KG1 (cell line): ENCODE measurements around the gene GALNT13.

Experiments used
- DNase-seq: peaks from one replicate; lab custom pipeline; 2025; lab: John Stamatoyannopoulos, UW

The GALNT13 gene

DNA sequence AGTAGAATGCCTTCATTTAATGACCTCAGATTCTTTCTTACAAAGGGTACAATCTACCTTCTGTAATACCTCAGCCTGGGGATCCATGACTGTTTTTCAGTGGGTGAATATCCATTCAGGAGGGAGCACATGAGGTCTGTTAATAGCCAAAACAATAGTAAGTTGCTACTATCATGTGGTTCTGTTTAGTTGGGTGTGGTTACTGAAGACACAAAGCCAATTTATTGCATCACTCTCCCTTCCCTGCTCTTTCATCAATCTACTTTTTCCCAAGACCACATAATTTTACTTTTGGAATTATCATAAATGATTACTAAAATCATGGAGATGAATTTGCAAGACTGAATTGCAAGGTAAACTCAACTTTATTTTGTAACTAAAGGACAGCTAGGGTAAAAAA lies 254.2 kb downstream of the GALNT13 start:
- no peak for DNase-seq

- DNase-seq, result no peak
Measured at GRCh38 chr2:154130821-154131220, 259.1 kb downstream of the GALNT13 start.

DNA sequence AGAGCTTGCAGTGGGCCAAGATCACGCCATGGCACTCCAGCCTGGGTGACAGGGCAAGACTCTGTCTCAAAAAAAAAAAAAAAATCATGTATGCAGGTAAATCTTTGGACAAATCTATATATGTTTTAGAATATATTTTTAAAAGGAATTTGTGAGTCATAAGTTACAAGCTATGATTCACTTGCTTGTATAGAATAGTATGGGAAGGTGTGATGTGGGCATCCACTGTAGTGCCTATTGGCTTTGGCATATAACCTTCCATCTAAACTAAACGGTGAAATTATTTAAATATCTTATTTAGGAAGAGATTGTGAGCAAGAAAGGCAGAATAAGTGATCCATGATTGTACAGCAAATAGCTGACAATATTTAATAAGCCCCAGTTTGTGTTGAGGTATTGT lies 261.1 kb downstream of the GALNT13 start:
- DNase-seq, result no peak

DNA sequence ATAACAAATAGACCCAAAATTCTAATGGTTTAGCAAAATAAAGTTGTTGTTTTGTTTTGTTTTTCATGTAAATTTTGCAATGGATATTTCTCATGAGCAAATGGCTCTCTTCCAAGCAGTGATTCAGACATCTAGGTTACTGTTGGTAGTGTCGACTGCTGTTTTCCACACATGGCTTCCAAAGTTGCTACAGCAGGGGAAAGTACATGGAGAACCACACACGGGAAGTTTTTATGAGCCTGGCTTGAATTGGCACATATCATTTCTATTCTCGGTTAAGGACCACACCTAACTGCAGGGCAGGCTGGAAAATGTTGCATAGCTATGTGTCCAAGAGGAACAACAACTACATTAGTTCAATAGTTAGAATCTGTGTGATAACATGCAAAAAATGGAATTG lies 262.1 kb downstream of the GALNT13 start:
- no peak for DNase-seq

GRCh38 chr2:154140249-154141025 lies 268.7 kb downstream of the GALNT13 start:
- no peak for DNase-seq

GRCh38 chr2:154142480-154142879 lies 270.8 kb downstream of the GALNT13 start:
- DNase-seq, result no peak

DNA sequence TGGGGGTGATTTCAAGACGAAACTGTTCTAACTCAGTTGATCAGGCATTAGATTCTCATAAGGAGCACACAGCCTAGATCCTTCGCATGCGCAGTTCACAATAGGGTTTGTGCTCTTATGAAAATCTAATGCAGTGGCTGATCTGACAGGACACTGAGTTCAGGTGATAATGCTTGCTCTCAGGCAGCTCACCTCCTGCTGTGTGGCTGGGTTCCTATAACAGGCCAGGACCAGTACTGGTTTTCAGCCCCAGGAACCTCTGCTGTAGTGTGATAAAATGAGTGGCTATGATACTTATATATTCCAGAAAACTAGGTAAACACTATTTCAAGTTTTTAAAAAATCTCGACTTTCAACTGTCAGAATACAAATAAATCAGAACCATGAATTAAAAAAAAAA lies 271.4 kb downstream of the GALNT13 start:
- DNase-seq, result no peak

DNA sequence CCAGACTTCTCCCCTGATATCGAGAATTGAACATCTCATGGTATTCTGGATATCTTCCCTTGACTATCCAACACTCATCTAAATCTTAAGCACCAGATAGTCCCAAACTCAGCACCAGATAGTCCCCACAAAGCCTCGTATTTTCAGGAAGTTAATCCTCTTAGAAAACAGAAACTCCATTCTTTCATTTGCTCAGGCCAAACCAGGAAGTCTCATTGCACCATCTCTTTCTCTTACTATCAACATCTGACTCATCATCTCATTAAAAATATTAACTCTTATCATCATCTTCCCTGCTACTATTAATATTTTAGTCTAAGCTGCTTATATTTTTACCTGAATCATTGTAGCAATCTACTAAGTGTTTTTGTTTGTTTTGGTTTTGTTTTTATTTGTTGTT lies 286.4 kb downstream of the GALNT13 start:
- DNase-seq, result no peak

DNA sequence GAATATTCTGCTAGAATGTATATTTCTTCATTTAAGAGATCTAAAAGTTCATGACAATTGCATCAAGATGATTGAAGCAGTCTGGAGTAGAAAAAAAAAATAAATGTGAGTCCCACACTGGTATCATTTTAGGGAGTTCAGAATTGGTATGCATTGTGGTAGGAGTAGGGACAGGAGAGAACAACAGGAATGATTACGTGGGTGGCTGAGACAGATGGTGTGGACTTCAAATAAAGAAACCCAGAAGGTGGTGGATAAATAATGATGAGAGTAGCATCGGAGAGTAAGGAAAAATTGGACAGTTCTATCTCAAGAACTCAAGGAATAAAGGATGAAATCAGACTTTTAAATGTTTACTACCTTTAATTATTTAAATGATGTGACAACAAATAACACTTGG lies 289.6 kb downstream of the GALNT13 start:
- no peak for DNase-seq

DNA sequence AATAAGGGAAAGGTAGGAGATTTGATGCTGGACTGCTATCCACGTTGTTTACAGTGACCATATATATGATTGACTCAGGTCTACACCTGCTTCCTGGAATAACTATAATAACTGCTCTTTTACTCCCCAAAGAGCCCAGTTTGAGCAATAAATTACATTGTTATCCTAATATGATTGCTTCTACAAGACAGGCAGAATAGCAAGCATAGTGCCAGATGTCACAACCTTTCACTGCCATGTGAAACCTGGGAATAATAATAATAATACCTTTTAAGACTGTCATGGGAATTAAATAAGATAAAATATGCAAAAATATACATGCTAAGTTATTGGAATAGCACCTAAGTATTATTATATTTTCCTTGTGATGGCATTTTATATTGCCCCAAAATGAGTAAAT lies 298.7 kb downstream of the GALNT13 start:
- DNase-seq, result no peak

- no peak for DNase-seq
Measured at GRCh38 chr2:154173164-154173563, 301.4 kb downstream of the GALNT13 start.

- DNase-seq, result no peak
Measured at GRCh38 chr2:154173919-154174318, 302.2 kb downstream of the GALNT13 start.

DNA sequence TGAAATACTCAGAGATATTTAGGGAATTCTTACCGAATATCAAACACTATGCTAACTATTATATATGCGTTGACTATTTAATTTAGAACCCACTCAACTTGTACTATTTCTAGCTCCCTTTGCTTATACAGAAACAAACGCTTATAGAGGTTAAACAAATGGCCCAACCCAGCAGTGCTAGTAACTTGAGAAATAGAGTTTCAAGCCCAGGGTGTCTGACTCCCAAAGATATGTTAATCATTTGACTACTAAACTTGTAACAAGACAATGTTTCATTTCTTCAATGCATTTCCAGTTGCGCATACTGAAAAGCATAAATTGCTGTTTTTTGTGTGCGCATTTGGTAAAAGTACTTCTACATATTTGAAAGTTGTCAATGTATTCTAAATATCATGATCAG lies 310.3 kb downstream of the GALNT13 start:
- DNase-seq, result no peak

GRCh38 chr2:154187948-154188347 lies 316.2 kb downstream of the GALNT13 start:
- no peak for DNase-seq

DNA sequence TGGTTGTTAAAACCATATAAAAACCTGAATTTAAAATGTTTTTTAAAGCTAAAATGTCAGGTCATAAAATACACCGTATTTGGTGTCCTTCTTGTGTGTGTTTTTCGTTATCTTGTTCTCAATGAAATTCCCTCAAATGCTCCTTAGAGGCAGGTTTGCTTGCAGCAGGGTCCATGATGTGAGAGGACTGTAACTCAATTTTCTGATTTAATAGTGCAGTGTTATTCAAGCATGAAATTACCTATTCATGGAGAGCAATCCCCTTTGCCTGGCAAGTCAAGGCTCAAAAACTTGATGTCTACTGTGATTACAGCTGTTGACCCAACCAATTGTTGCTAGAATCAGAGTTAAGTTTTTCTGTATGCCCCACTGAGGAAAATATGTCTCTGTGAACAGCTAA lies 318.2 kb downstream of the GALNT13 start:
- no peak for DNase-seq

DNA sequence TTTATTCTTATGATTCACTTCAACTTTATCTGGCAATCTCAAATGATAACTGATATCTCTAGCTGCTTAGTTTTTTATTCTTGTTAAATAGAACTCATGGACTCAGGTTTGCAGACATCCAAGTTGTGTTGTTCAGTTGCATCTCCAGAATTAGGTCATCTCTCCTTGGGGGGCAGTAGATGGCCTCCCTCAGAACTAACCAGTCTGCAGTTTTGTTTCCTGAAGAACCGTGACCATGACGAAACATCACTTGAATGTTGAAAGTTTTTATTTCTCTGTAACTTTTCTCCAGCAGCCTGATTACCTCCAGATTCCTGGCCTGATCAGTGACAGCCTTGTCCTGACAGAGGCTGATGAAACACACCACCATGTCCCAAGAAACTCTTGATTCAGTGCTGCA lies 321.5 kb downstream of the GALNT13 start:
- no peak for DNase-seq

GRCh38 chr2:154194909-154195643 lies 323.4 kb downstream of the GALNT13 start:
- no peak for DNase-seq

DNA sequence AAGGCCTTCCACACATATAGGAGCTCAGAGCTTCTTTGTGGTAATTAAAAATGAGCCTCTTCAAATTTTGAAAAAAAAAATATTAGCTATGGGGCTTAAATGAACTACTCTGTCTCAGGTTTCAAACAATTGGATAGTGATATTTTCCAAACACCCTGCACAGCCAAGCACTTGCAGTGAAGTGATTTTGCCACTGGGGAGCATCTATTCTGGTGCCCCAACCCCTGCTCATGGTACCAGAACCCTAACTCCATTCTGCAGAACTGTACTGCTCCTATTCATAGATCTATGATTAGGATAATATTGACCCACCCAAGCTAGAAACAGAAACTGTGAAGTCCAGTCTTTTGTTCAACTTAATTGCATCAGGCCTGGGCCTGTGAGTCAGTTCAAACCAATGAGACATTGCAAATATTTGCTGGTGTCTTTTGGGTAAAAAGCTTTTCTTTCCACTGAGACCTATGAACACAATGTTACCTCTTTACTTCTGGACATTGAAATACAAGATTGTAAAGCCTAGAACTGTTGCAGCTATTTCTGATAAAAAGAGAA lies 324.0 kb downstream of the GALNT13 start:
- DNase-seq, result no peak

GRCh38 chr2:154198866-154199265 lies 327.1 kb downstream of the GALNT13 start:
- no peak for DNase-seq

- DNase-seq, result no peak
Measured at GRCh38 chr2:154203206-154203605, 331.5 kb downstream of the GALNT13 start.

DNA sequence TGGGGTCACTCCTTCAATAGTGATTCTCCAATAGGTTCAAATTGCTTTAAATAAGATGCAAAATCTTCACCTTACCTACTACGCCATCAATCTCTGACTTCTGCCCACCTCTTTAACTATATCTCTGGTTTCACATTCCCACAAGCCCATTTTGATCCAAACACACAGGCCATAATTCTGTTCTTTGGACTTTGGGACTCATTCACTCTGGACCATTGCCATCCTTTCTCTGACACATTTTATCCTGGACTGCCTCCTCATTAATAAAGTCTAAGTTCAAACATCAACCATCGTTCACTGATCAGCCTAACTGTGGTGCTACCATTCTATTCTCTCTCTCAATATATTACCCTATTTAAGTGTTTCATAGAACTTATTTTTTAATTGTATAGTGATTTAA lies 332.2 kb downstream of the GALNT13 start:
- DNase-seq, result no peak

DNA sequence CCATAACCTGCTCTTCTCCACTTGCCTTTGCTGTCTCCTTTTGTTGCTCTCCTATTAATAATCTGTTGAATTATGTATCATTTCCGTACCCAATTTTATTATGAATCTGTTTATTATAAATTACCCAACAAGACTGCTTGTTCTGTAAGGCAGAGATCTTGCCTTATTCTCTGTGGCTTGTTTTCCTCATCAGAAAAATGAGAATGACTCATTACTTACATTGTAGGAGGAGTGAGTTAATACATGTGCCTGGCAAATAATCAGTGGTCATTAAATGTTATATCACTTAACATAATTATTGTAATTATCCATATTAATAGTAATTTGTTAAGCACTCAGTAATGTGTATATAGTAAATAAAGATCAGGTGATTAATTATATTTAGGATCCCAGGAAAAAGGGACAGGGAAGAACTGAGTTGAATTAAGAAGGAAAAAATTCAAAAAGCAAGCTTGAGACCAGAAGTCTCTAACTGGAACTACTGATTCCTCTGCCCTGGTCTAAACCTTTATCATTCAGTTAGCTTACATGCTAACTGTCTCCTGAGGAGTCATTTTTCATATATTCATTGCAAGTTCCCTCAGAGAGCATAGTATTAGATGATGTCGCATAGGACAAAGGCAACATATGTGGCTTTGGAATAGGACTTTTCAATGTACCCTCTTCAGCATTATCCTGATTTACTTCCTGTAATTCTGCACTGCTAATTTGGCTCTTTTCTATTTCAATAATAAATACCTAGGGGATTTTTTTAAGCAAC lies 335.7 kb downstream of the GALNT13 start:
- no peak for DNase-seq

DNA sequence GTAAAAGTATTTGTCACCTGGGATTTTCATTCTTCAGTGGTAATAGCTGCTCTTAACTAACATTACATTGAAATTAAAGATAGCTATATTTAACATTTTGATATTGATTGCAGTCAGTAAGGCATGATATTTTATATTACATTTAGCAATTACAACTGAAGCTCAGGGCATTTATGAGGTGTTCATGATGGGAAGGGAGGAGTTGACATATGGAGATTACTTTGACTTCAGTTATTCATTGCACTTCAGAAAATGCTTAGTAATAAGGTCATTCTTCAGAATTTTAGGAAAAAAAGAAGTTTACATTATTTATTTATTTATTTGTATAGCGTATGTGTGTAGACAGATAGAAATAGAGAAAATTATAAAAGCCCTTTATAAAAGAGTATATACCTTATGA lies 352.0 kb downstream of the GALNT13 start:
- DNase-seq, result no peak
